ENCODE results near the gene NKAPL.

The NKAPL gene

GRCh38 chr6:28264834-28265401 is 5.8 kb downstream of the NKAPL start:
- no peak for DNase-seq (ENCODE audit: low read depth)
- no peak overlapping the region for H3K4me3 ChIP-seq (ENCODE audit: low read length)
- TF ChIP-seq CTCF (conservative IDR thresholded peaks at IDR 0.05; ENCODE audit: low read length), result no peak

GRCh38 chr6:28266563-28266961 is 7.5 kb downstream of the NKAPL start:
- H3K4me3 ChIP-seq (ENCODE audit: low read length), result peak overlapping the region; percentile 79
- no peak for DNase-seq (ENCODE audit: low read depth)
- TF ChIP-seq CTCF (conservative IDR thresholded peaks at IDR 0.05; ENCODE audit: low read length), result no peak

GRCh38 chr6:28266962-28267694 is 8.0 kb downstream of the NKAPL start, which contains the start of gene ZSCAN26:
TSS of gene ZSCAN26 (plus strand) at chr6:28267143. CDS start at chr6:28271920, 4,777 bp downstream.
- H3K4me3 ChIP-seq (ENCODE audit: low read length), result peak within 1 kb of the TSS; percentile 79
- TF ChIP-seq CTCF (conservative IDR thresholded peaks at IDR 0.05; ENCODE audit: low read length), result no peak
- peak; percentile 86 for DNase-seq (ENCODE audit: low read depth)

GRCh38 chr6:28267695-28268059 is 8.6 kb downstream of the NKAPL start:
- TF ChIP-seq CTCF (conservative IDR thresholded peaks at IDR 0.05; ENCODE audit: low read length), result no peak
- no peak for DNase-seq (ENCODE audit: low read depth)
- peak overlapping the region; percentile 79 for H3K4me3 ChIP-seq (ENCODE audit: low read length)

GRCh38 chr6:28269492-28269891 is 10.4 kb downstream of the NKAPL start:
- TF ChIP-seq CTCF (conservative IDR thresholded peaks at IDR 0.05; ENCODE audit: low read length), result no peak
- no peak overlapping the region for H3K4me3 ChIP-seq (ENCODE audit: low read length)
- DNase-seq (ENCODE audit: low read depth), result peak; percentile 85

- TF ChIP-seq CTCF (conservative IDR thresholded peaks at IDR 0.05; ENCODE audit: low read length), result no peak
- no peak overlapping the region for H3K4me3 ChIP-seq (ENCODE audit: low read length)
- no peak for DNase-seq (ENCODE audit: low read depth)
Measured at GRCh38 chr6:28274888-28275287, 15.8 kb downstream of the NKAPL start.

DNA sequence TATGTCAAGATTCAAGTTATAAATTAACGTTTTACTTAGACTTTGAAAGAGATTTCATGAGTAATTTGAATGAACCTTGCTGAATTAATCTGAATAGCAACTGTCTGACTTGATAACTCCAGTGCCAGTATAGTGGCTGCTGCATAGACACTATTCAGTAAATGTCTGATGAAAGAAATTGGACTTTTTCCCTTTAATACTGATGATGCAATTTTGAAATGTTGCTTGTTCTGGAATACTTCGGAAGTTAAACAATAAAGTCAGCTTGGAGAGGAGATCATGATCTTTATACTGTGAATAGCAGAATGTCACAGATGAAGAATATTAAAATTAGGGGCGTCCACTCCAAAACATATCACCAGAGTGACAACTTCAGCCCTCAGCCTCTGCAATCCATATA is 18.6 kb downstream of the NKAPL start:
- TF ChIP-seq CTCF (conservative IDR thresholded peaks at IDR 0.05; ENCODE audit: low read length), result no peak
- no peak overlapping the region for H3K4me3 ChIP-seq (ENCODE audit: low read length)

More for the DNA sequence above, 18.6 kb downstream of the NKAPL start:
- peak; percentile 18 for DNase-seq (ENCODE audit: low read depth)
